DOHH2 (cell line): ENCODE measurements around the gene ASB5.

ENCODE experiments used
- CTCF ChIP-seq: fragments of 200-600 bp; sonication (generic); IDR thresholded peaks from one replicate; pipeline ENCODE4 v1.5.1; 2014; ENCODE audit warnings: antibody characterized with exemption, mild to moderate bottlenecking, low read depth, low read length; ENCODE audit not compliant: poor library complexity, severe bottlenecking
- EZH2phosphoT487 ChIP-seq: fragments of 200-600 bp; sonication (generic); IDR thresholded peaks from 2 replicates; pipeline ENCODE4 v1.6.1; 2017; ENCODE audit warnings: borderline replicate concordance, mild to moderate bottlenecking, antibody characterized with exemption, low read length, moderate library complexity, mixed read lengths

GRCh38 chr4:176188654-176189053 is 80.4 kb downstream of the ASB5 start:
- TF ChIP-seq EZH2phosphoT487 (no peak), CTCF (no peak)
